8988T (cell line): ENCODE data around the gene EPC1.
"Not testable (repeated sequence)": the region's sequence is repeated elsewhere in the genome, so short reads cannot be mapped to it uniquely, and the experiment has no call there.

Experiments used
- DNase-seq: peaks from one replicate; pipeline ENCODE4 v3.0.0; 2011

EPC1 gene, protein sequence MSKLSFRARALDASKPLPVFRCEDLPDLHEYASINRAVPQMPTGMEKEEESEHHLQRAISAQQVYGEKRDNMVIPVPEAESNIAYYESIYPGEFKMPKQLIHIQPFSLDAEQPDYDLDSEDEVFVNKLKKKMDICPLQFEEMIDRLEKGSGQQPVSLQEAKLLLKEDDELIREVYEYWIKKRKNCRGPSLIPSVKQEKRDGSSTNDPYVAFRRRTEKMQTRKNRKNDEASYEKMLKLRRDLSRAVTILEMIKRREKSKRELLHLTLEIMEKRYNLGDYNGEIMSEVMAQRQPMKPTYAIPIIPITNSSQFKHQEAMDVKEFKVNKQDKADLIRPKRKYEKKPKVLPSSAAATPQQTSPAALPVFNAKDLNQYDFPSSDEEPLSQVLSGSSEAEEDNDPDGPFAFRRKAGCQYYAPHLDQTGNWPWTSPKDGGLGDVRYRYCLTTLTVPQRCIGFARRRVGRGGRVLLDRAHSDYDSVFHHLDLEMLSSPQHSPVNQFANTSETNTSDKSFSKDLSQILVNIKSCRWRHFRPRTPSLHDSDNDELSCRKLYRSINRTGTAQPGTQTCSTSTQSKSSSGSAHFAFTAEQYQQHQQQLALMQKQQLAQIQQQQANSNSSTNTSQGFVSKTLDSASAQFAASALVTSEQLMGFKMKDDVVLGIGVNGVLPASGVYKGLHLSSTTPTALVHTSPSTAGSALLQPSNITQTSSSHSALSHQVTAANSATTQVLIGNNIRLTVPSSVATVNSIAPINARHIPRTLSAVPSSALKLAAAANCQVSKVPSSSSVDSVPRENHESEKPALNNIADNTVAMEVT

DNA sequence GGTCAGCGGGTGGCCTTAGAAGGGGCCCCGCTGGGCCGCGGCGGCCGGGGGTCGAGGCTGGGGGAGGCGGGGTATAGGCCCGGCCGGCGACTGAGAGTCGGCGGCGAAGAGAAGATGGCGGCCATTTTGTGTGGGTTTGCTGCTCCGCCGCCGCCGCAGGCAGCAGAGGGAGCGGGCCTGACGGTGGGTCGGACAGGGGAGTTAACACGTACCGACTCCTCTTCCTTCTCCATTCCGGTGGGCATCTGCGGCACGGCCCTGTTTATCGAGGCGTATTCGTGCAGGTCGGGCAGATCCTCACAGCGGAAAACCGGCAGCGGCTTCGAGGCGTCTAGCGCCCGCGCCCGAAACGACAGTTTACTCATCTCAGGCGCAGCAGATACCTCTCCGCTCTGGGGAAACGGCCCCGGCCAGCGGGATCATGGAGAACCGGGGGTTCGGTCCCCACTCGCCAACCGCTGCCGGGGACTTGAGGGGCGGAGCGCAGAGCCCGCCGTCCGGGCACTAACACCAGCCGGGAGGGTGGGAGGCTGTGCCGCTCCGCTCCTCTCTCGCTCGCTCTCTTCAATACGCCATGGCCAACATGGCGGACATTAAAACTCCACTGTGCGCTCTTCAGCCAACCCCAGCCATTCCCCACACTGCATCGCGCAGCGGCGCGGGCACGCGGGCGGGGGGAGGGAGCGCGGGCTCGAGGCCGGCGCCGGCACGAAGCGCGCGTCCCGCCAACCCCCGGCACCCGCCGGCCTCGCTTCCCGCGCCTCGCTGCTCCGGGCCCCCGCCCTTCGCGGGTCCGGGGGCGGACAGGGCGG lies at the start of gene EPC1:
EPC1 (minus strand) TSS at position 608 of the 812 bp plus-strand sequence; CDS start at position 365, 243 bp downstream.
- DNase-seq, result peak; percentile 92

DNA sequence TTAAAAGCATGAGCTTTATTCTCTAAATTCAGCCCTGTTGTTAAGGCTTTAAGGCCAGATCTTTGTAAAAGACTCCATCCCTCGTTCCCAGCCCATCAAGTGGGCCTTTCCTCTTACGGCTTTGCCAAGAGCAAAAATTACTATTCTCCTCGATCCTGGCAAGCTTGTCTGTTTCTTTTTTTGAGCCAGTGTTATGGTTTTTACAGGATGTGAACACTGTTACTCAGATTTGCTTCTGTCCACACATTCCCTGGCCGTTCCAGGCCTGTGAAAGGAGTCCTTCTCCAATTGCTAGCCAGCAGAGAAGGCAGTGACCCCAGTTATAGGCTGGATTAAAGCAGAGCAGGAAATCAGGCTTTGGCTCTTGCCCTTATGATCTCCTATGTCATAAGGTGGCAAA lies 47.0 kb upstream of the EPC1 start:
- DNase-seq, result no peak

DNA sequence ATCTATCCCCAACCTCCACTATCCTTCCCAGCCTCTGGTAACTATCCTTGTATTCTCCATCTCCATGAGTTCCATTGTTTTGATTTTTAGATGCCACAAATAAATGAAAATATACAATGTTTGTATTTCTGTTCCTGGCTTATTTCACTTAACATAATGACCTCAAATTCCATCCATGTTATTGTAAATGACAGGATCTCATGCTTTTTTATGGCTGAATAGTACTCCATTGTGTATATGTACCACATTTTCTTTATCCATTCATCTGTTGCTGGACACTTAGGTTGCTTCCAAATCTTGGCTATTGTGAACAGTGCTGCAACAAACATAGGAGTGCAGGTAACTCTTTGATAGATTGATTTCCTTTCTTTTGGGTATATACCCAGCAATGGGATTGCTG lies 45.3 kb upstream of the EPC1 start:
- not testable (repeated sequence) for DNase-seq

DNA sequence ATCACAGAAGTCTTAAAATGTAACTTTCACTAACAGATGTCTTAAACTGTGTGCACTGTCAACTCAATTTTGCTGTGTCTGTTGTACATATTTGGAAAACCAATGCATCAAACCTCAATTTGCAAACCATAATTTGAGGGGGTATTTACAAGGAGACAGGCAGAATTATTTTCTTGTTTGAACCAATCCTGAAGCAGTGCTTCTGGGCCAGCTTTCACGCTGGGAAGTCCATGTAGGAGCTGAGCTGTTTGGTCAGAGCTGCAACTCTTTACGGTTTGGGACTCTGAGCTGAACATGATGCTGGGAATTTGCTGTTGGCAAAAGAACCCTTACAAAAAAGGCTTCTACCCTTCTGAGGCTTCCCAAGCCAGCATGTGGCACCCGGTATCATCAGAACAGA lies 43.2 kb upstream of the EPC1 start:
- no peak for DNase-seq

DNA sequence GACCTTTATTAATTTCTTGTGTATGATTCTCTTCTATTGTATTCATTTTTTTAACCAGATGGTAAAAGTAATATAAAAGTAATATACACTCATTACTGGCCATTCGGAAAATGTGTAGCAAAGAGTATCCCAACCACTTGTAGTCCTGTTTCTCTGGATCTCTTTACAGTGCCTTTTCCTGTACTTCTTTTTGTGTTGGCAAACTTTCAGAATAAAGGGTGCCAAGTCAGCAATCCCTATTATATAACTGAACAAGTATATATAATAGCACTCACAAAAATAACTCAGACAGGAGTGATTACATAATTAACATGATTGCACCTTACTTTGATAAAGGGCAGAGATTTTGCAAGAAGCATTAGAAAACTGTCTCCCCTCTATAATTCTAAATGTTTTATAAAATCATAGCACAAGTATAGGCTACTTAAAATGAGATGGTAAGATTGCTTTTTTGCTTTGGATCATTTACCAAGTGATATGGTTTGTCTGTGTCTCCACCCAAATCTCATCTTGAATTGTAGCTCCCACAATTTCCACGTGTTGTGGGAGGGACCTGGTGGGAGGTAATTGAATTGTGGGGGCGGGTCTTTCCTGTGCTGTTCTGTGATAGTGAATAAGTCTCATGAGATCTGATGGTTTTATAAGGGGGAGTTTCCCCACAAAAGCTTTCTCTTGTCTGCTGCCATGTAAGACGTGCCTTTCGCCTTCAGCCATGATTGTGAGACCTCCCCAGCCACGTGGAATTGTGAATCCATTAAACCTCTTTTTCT lies 41.5 kb upstream of the EPC1 start:
- DNase-seq, result no peak

DNA sequence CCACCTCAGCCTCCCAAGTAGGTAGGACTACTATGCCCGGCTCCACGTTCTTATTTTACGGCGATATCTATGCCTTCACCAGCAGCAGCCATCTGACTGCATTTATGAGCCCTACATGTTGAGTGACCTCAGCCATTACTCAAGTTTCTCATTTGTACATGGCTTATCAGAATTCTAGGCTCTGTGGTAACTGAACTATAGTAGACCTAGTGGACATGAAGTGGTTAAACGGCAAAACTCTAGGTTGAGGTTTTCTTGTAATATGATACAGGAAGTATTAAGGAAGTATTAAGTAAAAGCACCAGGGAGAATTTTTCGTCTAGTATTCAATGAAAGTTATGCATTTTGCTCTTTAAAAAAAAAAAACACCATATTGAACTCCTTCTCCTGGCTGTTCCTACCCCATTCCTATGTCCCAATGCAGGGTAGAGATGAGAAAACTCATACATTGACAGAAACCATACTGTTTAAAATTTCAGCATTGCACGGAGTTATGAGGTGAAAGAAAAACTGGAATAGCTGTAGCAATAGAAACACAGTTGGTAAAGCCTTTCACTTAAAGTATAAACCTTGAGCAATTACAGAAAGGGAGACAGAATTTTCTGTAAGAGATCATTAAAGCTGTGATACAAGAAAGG lies 39.8 kb upstream of the EPC1 start:
- no peak for DNase-seq

DNA sequence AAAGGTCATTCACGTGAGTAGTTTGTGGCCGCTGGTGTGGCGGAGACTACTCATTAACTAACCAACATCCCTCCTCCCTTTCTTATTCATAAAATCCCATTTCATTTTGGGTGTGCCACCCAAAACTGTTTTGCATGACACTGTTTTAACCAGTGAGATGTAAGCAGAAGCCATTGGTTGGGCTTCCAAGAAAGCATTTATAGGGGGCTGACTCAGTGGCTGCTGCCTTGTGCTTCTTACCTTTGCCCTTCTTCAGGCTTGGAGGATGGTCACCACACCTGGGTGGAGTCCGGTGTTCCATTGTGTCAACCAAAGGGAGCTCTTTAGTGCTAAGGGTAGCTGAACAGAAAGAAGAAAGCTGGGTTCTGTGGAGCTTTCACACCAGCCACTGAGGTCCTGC lies 37.2 kb upstream of the EPC1 start:
- no peak for DNase-seq

DNA sequence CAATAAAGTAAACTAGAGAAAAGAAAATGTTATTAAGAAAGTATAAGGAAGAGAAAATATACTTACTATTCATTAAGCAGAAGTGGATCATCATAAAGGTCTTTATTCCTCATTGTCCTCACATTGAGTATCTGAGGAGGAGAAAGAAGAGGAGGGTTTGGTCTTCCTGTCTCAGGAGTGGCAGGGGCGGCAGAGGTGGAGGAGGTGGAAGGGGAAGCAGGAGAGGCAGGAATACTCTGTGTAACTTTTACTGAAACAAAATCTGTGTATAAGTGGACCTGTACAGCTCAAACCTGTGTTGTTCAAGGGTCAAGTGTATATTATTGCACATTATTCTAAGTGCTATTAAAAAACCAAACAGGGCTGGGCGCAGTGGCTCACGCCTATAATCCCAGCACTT lies 34.2 kb upstream of the EPC1 start:
- DNase-seq, result no peak

DNA sequence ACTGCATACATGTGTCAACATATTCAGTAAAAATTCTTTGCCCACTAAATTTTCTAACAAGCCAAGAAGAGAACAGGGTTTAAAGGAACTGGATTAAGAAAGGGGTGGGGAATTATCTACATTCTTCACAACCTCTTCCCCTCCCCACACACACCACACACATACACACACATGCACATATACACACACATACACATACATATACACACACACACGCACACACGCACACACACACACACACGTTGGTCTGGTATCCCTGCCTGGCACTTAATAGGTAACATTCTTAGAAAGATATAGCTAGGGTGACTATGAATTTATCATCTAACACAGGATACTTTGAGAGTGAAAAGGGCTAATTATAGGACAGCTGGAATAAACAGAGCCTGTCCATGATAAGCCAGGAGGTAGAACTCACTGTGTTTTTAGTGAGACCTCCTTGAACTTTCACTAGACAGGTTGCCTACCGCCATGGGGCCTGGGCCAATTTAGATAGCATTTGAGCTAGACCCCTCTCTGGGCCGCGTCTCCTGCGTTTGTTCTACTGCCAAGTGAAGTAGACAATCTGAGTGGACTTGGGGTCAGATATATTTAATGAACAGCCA lies 33.1 kb upstream of the EPC1 start:
- DNase-seq, result no peak

DNA sequence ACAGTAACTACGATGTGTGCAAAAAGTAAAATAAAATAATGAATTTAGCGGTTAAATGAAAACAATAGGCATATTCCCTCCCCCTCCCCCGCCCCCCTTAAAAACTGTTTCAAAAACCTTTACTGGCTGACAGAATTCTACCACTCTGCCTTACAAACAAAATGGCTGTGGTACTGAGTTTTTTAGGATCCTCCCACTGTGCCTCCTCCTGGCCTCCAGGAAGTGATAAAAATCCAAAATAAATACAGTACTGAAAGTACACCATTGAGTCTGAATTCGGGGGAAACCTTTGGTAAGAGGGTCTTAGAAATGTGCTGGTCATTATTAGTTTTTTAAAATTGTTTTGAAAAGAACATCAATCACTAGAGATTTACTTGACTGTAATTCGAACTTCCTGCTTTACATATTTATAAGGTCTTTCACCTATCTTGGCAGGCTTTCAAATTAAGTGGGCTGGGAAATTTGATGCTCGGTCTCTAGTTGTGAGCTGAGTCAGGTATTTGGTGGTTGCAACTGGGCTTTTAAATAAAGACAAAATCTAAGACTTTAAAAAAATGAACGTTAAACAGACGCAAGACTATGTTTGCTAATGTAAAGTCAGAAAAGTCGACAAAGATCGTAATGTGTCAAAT lies 32.5 kb upstream of the EPC1 start:
- no peak for DNase-seq

DNA sequence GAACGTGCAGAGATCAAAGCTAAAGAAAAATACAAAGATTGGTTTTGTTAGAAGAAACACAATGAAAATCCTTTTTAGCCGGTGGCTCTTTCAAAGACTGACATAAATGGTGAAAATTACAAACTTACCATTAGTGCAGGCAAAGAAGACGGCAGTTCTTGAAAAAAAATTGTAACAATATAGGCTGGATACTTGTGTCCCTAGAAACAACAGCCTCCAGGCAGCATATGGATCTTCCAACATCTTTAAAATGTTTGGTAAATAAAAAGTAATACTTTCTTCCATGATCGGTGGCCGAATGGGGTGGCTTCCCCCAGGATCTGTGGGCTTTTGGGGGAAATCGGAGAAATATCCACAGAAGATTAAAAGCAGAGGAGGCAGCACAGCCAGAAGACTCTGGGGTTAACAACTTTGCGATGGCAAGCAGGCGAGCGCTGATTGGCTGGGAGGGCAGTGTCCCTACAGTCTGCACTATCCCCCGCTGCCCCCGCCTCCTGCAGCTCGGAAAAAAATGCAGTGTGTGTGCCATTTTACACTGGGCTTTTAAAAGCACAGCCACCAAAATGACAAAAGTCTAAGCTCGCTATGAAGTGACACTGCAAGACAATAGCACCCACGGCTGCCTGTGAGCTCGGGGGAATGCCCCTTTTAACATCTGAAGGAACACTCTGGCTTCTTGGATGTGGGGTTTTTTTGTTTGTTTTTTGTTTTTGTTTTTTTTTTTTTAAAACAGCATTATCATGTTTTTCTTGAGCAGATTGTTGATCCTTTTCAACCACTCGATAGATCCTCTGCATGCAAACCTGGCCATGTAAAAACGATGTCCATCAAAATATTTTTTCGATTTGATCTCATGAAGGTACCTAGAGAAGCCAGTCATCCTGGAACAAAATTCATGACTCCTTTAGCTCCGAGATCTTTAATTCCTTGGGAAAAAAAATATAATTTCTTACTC lies 31.7 kb upstream of the EPC1 start:
- DNase-seq, result no peak

DNA sequence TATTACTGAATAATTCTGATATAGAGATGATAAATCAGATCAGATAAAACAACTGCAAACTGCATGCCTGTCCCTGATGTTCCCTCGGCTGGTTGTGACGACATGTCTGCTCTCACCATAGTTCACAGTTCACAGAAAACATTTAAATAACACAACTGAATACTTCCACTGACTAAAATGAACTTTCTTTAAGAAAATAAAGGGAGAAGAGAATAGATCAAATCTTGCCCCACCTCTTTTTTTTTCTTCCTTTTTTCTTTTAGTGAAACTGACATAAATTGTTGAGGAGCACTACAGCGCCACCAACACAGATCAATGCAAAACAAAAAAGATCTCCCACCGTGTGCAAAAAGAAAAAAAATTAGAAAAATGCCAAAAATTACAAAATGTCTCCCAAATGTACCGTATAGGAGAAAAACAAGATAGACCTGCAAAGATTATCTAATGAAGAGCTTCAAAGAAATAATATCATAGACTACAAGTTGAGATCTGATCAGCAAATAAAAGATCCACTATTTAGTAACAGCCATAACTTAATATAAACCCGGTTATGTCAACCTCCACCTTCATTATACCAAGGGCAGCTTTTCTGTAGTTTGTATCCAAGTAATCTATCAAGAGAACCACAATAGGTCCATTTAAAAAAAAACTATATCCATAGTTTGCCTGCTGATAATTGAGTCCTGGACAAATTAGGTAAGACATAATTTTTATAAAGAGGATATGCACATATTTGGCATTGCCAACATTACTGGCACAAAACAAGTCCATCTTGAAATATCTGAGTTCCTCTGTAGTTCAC lies 30.7 kb upstream of the EPC1 start:
- DNase-seq, result no peak

DNA sequence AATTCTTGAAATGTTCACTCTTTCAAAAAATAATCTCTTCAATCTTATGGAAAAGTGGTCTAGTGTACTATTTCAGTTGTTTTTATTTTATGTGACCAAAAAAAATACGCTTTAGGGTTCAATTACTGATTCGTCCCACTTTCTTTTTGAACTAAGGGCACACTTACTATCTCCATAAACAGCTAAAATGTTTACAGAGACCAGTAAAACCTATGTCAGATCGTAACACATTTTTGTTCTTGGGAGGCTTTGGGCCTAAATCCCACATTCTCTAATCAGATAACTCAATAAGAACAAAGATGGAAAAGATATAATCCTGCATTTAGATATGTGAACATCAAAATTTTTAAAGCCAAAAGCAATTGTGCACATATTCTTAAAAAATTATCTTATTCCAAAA lies 29.8 kb upstream of the EPC1 start:
- no peak for DNase-seq

DNA sequence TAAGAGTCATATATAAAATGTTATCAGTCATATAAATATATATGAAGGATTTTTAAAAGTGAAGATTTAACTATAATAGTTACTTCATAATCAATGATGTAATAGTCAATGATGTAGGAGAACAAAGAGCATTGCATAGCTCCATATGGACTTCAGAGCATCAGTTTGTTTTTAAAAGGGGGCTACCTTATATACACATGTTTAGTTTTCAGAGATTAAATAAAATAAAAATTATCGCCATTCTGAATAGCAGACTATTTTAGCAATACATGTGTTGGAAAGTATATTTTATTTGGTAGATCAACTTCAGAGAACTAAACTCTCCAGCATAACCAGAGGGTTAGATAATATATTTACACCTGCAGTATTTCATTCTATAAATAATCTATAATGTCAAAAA lies 29.1 kb upstream of the EPC1 start:
- DNase-seq, result no peak

DNA sequence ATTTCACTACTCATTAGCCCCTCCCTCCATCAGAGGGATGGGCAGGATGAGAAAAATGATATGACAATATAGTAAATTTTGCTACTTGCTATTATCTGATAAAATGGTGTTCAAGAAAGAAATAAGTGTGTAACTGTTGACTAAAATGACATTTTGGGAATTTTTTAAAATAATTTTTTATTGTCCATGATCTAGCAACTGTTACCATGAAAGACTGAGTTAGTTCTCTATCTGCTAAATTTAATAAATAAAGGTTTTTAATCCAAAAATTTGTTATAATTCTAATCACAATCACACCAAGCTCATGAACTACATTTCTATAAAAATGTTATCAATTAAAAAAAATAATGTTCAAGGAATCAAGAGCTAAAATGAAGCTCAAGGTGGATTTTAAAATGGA lies 28.7 kb upstream of the EPC1 start:
- DNase-seq, result no peak

DNA sequence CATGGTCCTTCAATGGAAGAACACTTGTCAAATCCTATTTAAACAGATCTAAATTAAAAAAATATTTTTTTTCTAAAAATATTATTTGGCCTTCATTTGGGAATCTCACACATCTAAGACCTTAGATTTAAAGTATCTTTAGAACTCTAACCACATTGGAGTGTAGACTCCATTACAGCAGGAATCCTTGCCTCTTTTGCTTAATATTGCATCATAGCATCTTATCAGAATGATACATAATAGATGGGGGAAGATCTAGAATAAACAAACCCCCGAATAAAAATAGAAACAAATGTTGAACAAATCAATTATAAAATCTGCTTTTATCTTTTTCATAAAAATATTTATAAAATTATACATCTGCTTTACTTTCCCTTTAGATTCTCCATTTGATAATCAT lies 27.6 kb upstream of the EPC1 start:
- no peak for DNase-seq

DNA sequence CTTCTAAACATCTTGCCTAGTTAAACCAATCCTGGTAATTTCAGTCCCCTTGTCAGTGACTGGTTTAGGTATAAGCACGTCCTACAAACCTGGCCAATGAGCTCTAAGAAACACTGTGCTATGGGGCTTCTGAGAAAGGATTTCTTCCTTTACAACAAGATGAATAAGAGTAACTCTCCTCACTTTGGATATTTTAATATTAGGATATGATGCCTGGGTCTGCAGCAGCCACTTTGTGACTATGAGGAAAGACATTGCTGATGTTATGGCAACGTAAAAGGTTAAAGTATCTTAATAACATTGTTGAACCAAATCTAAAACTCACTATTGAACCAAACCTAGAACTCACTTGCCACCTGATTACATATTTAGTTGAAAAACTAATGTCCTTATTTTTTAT lies 26.5 kb upstream of the EPC1 start:
- no peak for DNase-seq

DNA sequence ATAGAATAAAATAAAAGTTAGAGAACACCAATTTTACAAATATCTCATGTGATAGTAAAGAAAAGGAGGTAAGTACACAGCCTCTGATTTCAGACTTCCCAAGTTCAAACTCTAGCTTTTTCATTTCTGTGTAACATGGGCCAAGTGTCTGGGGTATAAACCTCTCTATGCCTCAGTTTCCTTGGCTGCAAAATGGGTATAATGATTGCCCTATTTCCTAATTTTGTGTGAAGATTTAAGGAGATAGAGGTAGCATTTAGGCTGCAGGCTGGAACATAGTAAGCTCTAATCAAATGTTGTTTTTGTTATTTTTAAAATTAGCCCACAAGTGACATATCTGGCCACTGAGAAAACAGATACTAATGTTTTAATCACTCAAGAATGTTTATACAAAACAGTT lies 26.1 kb upstream of the EPC1 start:
- DNase-seq, result no peak
